ENCODE data around the gene COL5A1.
"Not testable (repeated sequence)": the region's sequence is repeated elsewhere in the genome, so short reads cannot be mapped to it uniquely, and the experiment has no call there.

The COL5A1 gene

GRCh38 chr9:134679616-134680392 lies 38.2 kb downstream of the COL5A1 start:
- DNase-seq = no peak

GRCh38 chr9:134680393-134681060 lies 38.9 kb downstream of the COL5A1 start:
- no peak for DNase-seq

GRCh38 chr9:134681061-134681661 lies 39.6 kb downstream of the COL5A1 start:
- no peak for DNase-seq

- no peak for DNase-seq
Observed at GRCh38 chr9:134682026-134682425, 40.4 kb downstream of the COL5A1 start.

- no peak for DNase-seq
Observed at GRCh38 chr9:134682651-134683364, 41.2 kb downstream of the COL5A1 start.

GRCh38 chr9:134683714-134684374 lies 42.2 kb downstream of the COL5A1 start:
- no peak for DNase-seq

GRCh38 chr9:134684375-134684723 lies 42.7 kb downstream of the COL5A1 start:
- DNase-seq = no peak

- DNase-seq = not testable (repeated sequence)
Observed at GRCh38 chr9:134684941-134685340, 43.3 kb downstream of the COL5A1 start.

- DNase-seq = no peak
Observed at GRCh38 chr9:134685784-134686183, 44.2 kb downstream of the COL5A1 start.

- DNase-seq = no peak
Observed at GRCh38 chr9:134686896-134687295, 45.3 kb downstream of the COL5A1 start.

- DNase-seq = no peak
Observed at GRCh38 chr9:134687556-134687955, 46.0 kb downstream of the COL5A1 start.

- DNase-seq = no peak
Observed at GRCh38 chr9:134688231-134688630, 46.6 kb downstream of the COL5A1 start.

GRCh38 chr9:134688661-134689320 lies 47.2 kb downstream of the COL5A1 start:
- no peak for DNase-seq

- DNase-seq = peak; percentile 4
Observed at GRCh38 chr9:134689321-134690181, 47.9 kb downstream of the COL5A1 start.

GRCh38 chr9:134690301-134690751 lies 48.7 kb downstream of the COL5A1 start:
- no peak for DNase-seq

- DNase-seq = no peak
Observed at GRCh38 chr9:134690946-134691694, 49.5 kb downstream of the COL5A1 start.

GRCh38 chr9:134691695-134692572 lies 50.3 kb downstream of the COL5A1 start:
- no peak for DNase-seq

GRCh38 chr9:134692573-134692860 lies 50.9 kb downstream of the COL5A1 start:
- DNase-seq = no peak

GRCh38 chr9:134693011-134693410 lies 51.4 kb downstream of the COL5A1 start:
- no peak for DNase-seq

Measured in MV-4-11 (cell line).